SK-N-SH (cell line): ENCODE measurements around the gene DDX50. TPM values are rescaled to one million over a fixed set of nuclear protein-coding genes. Genes with fewer than 3 reads are reported as not detected.

Source experiments
- CTCF ChIA-PET: fragments of 300-600, 350-600 bp; formaldehyde crosslinking; extraction: SDS; loops from one replicate; lab custom pipeline; 2021; lab: Yijun Ruan, JAX
- POLR2A ChIA-PET: fragments of 350-600 bp; sonication (Branson Sonifier 250); formaldehyde crosslinking; extraction: SDS; loops from one replicate; lab custom pipeline; 2020; ENCODE audit warnings: antibody characterized with exemption, inconsistent platforms; lab: Yijun Ruan, JAX
- DNase-seq: peaks from one replicate; pipeline ENCODE4 v3.0.0; 2012
- H2AFZ ChIP-seq: fragments of 200-600 bp; sonication (generic); 2 replicates; pipeline ENCODE4 v1.8.1; 2016; ENCODE audit warnings: antibody characterized with exemption, mild to moderate bottlenecking, low read depth
- H3F3A ChIP-seq: fragments of 200-600 bp; sonication (generic); replicated peaks from 2 replicates; pipeline ENCODE3; 2016; ENCODE audit warnings: antibody characterized with exemption, mild to moderate bottlenecking; ENCODE audit not compliant: insufficient read depth
- H3K27ac ChIP-seq, 2 experiments: fragments of 200-500 bp in 1 of 2; fragments of 200-600 bp in 1 of 2; sonication (Bioruptor generic) in 1 of 2; sonication (generic), shearing (Covaris generic) in 1 of 2; 2 replicates each; pipeline versions ENCODE4 v1.5.1 to v1.6.1; 2014 to 2016; ENCODE audit warnings: low read depth in 2 of 2, inconsistent platforms in 1 of 2, low read length in 1 of 2, mild to moderate bottlenecking in 1 of 2, mixed read lengths in 1 of 2
- H3K27me3 ChIP-seq: fragments of 200-600 bp; sonication (generic), shearing (Covaris generic); 2 replicates; pipeline ENCODE4 v1.6.1; 2016; ENCODE audit warnings: mixed run types; ENCODE audit not compliant: insufficient read depth
- H3K36me3 ChIP-seq, 2 experiments: fragments of 200-500 bp in 1 of 2; fragments of 200-600 bp in 1 of 2; sonication (Bioruptor generic) in 1 of 2; sonication (generic) in 1 of 2; replicated peaks in 1 of 2; 2 replicates each; pipeline versions ENCODE3 to v1.5.1; 2014 to 2016; ENCODE audit warnings: low read length in 1 of 2, mild to moderate bottlenecking in 1 of 2; ENCODE audit not compliant: insufficient read depth in 2 of 2, control insufficient read depth in 1 of 2
- H3K4me1 ChIP-seq, 2 experiments: fragments of 200-500 bp in 1 of 2; fragments of 200-600 bp in 1 of 2; sonication (Bioruptor generic) in 1 of 2; sonication (generic), shearing (Covaris generic) in 1 of 2; 2 replicates each; pipeline versions ENCODE4 v1.5.1 to v1.6.1; 2014 to 2016; ENCODE audit warnings: low read depth in 1 of 2, low read length in 1 of 2, mixed run types in 1 of 2; ENCODE audit not compliant: insufficient read depth in 2 of 2, control insufficient read depth in 1 of 2
- H3K4me2 ChIP-seq: fragments of 200-600 bp; sonication (generic), shearing (Covaris generic); 2 replicates; pipeline ENCODE4 v1.6.1; 2017; ENCODE audit warnings: mixed run types
- H3K4me3 ChIP-seq, 2 experiments: fragments of 200-500 bp in 1 of 2; fragments of 200-600 bp in 1 of 2; sonication (Bioruptor generic) in 1 of 2; sonication (generic), shearing (Covaris generic) in 1 of 2; 2 replicates each; pipeline versions ENCODE4 v1.5.1 to v1.8.1; 2014 to 2016; ENCODE audit warnings: low read depth in 2 of 2, inconsistent platforms in 1 of 2, low read length in 1 of 2, mild to moderate bottlenecking in 1 of 2, mixed read lengths in 1 of 2, moderate library complexity in 1 of 2
- H3K79me2 ChIP-seq: fragments of 200-600 bp; sonication (generic); 2 replicates; pipeline ENCODE4 v1.8.1; 2017; ENCODE audit warnings: mild to moderate bottlenecking; ENCODE audit not compliant: insufficient read depth
- H3K9ac ChIP-seq: fragments of 200-600 bp; sonication (generic); 2 replicates; pipeline ENCODE4 v1.6.1; 2017; ENCODE audit warnings: mixed run types
- H3K9me2 ChIP-seq: fragments of 200-600 bp; sonication (generic); 2 replicates; pipeline ENCODE4 v1.6.1; 2017; ENCODE audit warnings: mixed run types
- H3K9me3 ChIP-seq: fragments of 200-600 bp; sonication (generic); 2 replicates; pipeline ENCODE4 v1.6.1; 2017; ENCODE audit warnings: mixed run types, mild to moderate bottlenecking, moderate library complexity
- H4K20me1 ChIP-seq: fragments of 200-600 bp; sonication (generic); 2 replicates; pipeline ENCODE4 v1.6.1; 2017; ENCODE audit warnings: mild to moderate bottlenecking, mixed run types; ENCODE audit not compliant: insufficient read depth
- GATA2 ChIP-seq: sonication (generic); formaldehyde crosslinking; IDR thresholded peaks from 2 replicates; pipeline ENCODE4 v1.5.0; 2020; ENCODE audit warnings: mild to moderate bottlenecking, missing genetic modification reagents
- MEF2A ChIP-seq: IDR thresholded peaks from 2 replicates; pipeline ENCODE4 v1.4.0; 2012; ENCODE audit warnings: low read depth, borderline replicate concordance
- RCOR1 ChIP-seq: fragments of 150-350 bp; IDR thresholded peaks from 2 replicates; pipeline ENCODE4 v1.6.1; 2017; ENCODE audit warnings: antibody characterized with exemption, low read length
- SMC3 ChIP-seq: IDR thresholded peaks from 2 replicates; pipeline ENCODE4 v1.6.1; 2012; ENCODE audit warnings: low read depth, low read length, improper control_type of control experiment
- TCF12 ChIP-seq: IDR thresholded peaks from 2 replicates; pipeline ENCODE4 v1.4.0; 2012
- TEAD4 ChIP-seq: IDR thresholded peaks from 2 replicates; pipeline ENCODE4 v1.4.0; 2012; ENCODE audit warnings: mild to moderate bottlenecking, borderline replicate concordance; ENCODE audit not compliant: insufficient read depth
- WGBS: methylation state at CpG from one replicate; pipeline ENCODE4 v1.1.6; 2017; ENCODE audit warnings: low lambda C conversion rate; 5-methylcytosine and 5-hydroxymethylcytosine counted together
- polyA plus RNA-seq, 3 experiments: library from polyadenylated mRNA; depleted of rRNA; stranded (reverse); fragments of >200 nt; gene quantifications; 2 replicates each; pipeline ENCODE4 v1.2.3, GENCODE V29; 2012
- TF ChIP-seq, protein P1 (sequence below): IDR thresholded peaks from 2 replicates; pipeline ENCODE4; 2012
- TF ChIP-seq, protein P2 (sequence below): fragments of 150-350 bp; IDR thresholded peaks from 2 replicates; pipeline ENCODE4 v1.6.1; 2016; ENCODE audit warnings: mild to moderate bottlenecking, low read depth, low read length
- TF ChIP-seq, protein P3 (sequence below): IDR thresholded peaks from 2 replicates; pipeline ENCODE4 v1.4.0; 2012; ENCODE audit warnings: low read depth

DDX50 gene
- polyA plus RNA-seq, 1 of the 3 experiments (the other 2 are of a cell fraction), result 33.5 TPM

DNA sequence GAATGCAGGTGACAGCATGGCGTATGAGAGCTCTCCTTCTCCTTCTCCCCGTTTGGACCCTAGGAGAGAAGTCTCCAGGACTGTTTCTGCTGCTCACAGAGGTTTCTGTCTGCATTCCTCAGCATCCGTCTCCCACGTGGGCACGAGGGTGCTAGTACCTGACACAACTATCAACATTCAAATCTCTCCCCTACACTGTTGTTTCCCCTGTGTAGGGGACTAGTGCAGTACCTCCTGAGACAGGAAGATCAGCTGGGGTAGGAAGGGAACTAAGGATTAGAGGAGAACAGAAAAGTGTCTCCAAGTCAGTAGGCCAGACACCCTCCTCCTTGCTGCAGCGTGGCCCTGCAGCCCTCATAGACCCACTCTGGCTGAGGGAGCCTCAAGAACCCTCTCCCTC, 44.8 kb upstream of the DDX50 start:
- no peaks in the 10 kb centered on the region; a peak in 1 of 4 replicates for H3K4me1 ChIP-seq
- H3K4me3 ChIP-seq, result no peak overlapping the region
- no peaks in the 10 kb centered on the region for H3F3A ChIP-seq
- H3K9me2 ChIP-seq, result no peaks in the 10 kb centered on the region
- ChIA-PET CTCF (no interaction called here), POLR2A (no interaction called here)
- no peak overlapping the region for H2AFZ ChIP-seq
- TF ChIP-seq, protein P1, sequence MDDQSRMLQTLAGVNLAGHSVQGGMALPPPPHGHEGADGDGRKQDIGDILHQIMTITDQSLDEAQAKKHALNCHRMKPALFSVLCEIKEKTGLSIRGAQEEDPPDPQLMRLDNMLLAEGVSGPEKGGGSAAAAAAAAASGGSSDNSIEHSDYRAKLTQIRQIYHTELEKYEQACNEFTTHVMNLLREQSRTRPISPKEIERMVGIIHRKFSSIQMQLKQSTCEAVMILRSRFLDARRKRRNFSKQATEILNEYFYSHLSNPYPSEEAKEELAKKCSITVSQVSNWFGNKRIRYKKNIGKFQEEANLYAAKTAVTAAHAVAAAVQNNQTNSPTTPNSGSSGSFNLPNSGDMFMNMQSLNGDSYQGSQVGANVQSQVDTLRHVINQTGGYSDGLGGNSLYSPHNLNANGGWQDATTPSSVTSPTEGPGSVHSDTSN, result no peak
- TF ChIP-seq MEF2A, result no peak
- H3K27ac ChIP-seq, result no peak overlapping the region
- no peak overlapping the region for H3K9ac ChIP-seq
- DNase-seq, result no peak
- H3K9me3 ChIP-seq, result no peaks in the 10 kb centered on the region
- no peaks in the 10 kb centered on the region for H3K79me2 ChIP-seq
- H3K4me2 ChIP-seq, result no peak overlapping the region
- H3K36me3 ChIP-seq, result no peaks in the 10 kb centered on the region
- peaks cover 5% of the 10 kb centered on the region; the same call in 1 of the 2 replicates for H3K27me3 ChIP-seq
- H4K20me1 ChIP-seq, result no peaks in the 10 kb centered on the region
- 80% methylated on average over 6 of the region's 6 CpGs for WGBS

DNA sequence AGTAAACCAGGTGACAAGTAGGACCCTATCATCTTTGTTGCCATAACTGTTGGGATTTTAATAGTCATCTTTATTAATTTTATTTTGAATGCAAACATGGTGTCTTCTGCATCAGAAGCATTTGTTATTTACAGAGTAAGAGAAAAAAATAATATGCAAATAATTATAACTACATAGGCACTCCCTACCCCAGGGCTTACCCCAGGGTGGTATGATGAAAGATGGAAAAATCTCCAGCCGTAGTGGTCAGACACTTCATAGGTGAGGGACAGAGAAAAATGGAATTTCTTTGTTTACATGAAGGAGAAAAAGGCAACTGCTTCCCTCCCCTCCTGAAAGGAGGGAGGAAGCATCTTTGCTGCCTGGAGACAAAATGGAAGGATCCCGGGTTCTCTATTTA, 44.1 kb upstream of the DDX50 start:
- Histone ChIP-seq H3K9me3 (no peaks in the 10 kb centered on the region), H3F3A (no peaks in the 10 kb centered on the region), H3K79me2 (no peaks in the 10 kb centered on the region), H3K4me1 (no peaks in the 10 kb centered on the region; a peak in 1 of 4 replicates), H3K4me2 (no peak overlapping the region), H3K4me3 (no peak overlapping the region), H3K36me3 (no peaks in the 10 kb centered on the region), H2AFZ (no peak overlapping the region), H3K27ac (no peak overlapping the region), H3K27me3 (peaks cover 5% of the 10 kb centered on the region; the same call in 1 of the 2 replicates), H3K9me2 (no peaks in the 10 kb centered on the region), H3K9ac (no peak overlapping the region), H4K20me1 (no peaks in the 10 kb centered on the region)
- TF ChIP-seq, protein P2, sequence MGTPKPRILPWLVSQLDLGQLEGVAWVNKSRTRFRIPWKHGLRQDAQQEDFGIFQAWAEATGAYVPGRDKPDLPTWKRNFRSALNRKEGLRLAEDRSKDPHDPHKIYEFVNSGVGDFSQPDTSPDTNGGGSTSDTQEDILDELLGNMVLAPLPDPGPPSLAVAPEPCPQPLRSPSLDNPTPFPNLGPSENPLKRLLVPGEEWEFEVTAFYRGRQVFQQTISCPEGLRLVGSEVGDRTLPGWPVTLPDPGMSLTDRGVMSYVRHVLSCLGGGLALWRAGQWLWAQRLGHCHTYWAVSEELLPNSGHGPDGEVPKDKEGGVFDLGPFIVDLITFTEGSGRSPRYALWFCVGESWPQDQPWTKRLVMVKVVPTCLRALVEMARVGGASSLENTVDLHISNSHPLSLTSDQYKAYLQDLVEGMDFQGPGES, result no peak
- no peak for TF ChIP-seq TCF12
- TF ChIP-seq, protein P1, result no peak
- TF ChIP-seq, protein P3, sequence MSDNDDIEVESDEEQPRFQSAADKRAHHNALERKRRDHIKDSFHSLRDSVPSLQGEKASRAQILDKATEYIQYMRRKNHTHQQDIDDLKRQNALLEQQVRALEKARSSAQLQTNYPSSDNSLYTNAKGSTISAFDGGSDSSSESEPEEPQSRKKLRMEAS, result no peak
- TF ChIP-seq MEF2A, result no peak
- TF ChIP-seq TEAD4, result no peak
- no peak for TF ChIP-seq RCOR1
- TF ChIP-seq GATA2 (CRISPR knock-in tag), result no peak
- no peak for TF ChIP-seq SMC3
- WGBS, result 46% methylated on average over 2 of the region's 2 CpGs
- POLR2A ChIA-PET, result no interaction called here
- CTCF ChIA-PET, result no interaction called here
- DNase-seq, result no peak
